ENCODE results near the gene SIRT3.
A peak's percentile ranks its signal among the peaks of the same experiment; 100 is the strongest.

Gene SIRT3

GRCh38 chr11:255816-256215 is 19.7 kb upstream of the SIRT3 start:
- H3K36me3 Mint-ChIP-seq (ENCODE audit: low read depth), result peaks cover 26% of the 10 kb centered on the region
- H3K4me1 Mint-ChIP-seq, result peaks cover 9% of the 10 kb centered on the region
- H3K4me3 Mint-ChIP-seq, result no peak overlapping the region
- peaks cover 4% of the 10 kb centered on the region for H3K9me3 Mint-ChIP-seq
- H3K27me3 Mint-ChIP-seq (ENCODE audit: low read depth, poor library complexity), result peaks cover 15% of the 10 kb centered on the region
- no peak for TF ChIP-seq CTCF (IDR thresholded peaks at IDR 0.05)
- DNase-seq, result no peak
- no peak overlapping the region for H3K27ac Mint-ChIP-seq

- DNase-seq, result no peak
- Mint-ChIP-seq H3K27me3 (ENCODE audit: low read depth, poor library complexity) (peaks cover 8% of the 10 kb centered on the region), H3K36me3 (ENCODE audit: low read depth) (peaks cover 26% of the 10 kb centered on the region), H3K4me3 (no peak overlapping the region), H3K4me1 (peaks cover 11% of the 10 kb centered on the region), H3K9me3 (no peaks in the 10 kb centered on the region), H3K27ac (no peak overlapping the region)
- no peak for TF ChIP-seq CTCF (IDR thresholded peaks at IDR 0.05)
Measured at GRCh38 chr11:255176-255575, 19.0 kb upstream of the SIRT3 start.

- peaks cover 7% of the 10 kb centered on the region for H3K27me3 Mint-ChIP-seq (ENCODE audit: low read depth, poor library complexity)
- peaks cover 32% of the 10 kb centered on the region for H3K36me3 Mint-ChIP-seq (ENCODE audit: low read depth)
- peak overlapping the region; percentile 93 for H3K27ac Mint-ChIP-seq
- H3K4me3 Mint-ChIP-seq, result no peak overlapping the region
- no peak for DNase-seq
- H3K4me1 Mint-ChIP-seq, result peaks cover 11% of the 10 kb centered on the region
- TF ChIP-seq CTCF (IDR thresholded peaks at IDR 0.05), result no peak
- no peaks in the 10 kb centered on the region for H3K9me3 Mint-ChIP-seq
Measured at GRCh38 chr11:253886-254270, 17.7 kb upstream of the SIRT3 start.

- TF ChIP-seq CTCF (IDR thresholded peaks at IDR 0.05), result no peak
- peaks cover 7% of the 10 kb centered on the region for H3K27me3 Mint-ChIP-seq (ENCODE audit: low read depth, poor library complexity)
- peaks cover 36% of the 10 kb centered on the region for H3K36me3 Mint-ChIP-seq (ENCODE audit: low read depth)
- no peak for DNase-seq
- peaks cover 11% of the 10 kb centered on the region for H3K4me1 Mint-ChIP-seq
- H3K4me3 Mint-ChIP-seq, result no peak overlapping the region
- peak overlapping the region; percentile 93 for H3K27ac Mint-ChIP-seq
- H3K9me3 Mint-ChIP-seq, result no peaks in the 10 kb centered on the region
Measured at GRCh38 chr11:253160-253885, 17.2 kb upstream of the SIRT3 start.

- DNase-seq, result no peak
- no peak overlapping the region for H3K27ac Mint-ChIP-seq
- H3K27me3 Mint-ChIP-seq (ENCODE audit: low read depth, poor library complexity), result peaks cover 2% of the 10 kb centered on the region
Measured at GRCh38 chr11:252666-253065, 16.5 kb upstream of the SIRT3 start.

More at GRCh38 chr11:252666-253065, 16.5 kb upstream of the SIRT3 start:
- Mint-ChIP-seq H3K9me3 (no peaks in the 10 kb centered on the region), H3K4me3 (no peak overlapping the region), H3K36me3 (ENCODE audit: low read depth) (peaks cover 43% of the 10 kb centered on the region), H3K4me1 (peaks cover 11% of the 10 kb centered on the region)
- TF ChIP-seq CTCF (IDR thresholded peaks at IDR 0.05), result no peak

Data from nephron progenitor cell (in vitro differentiated cells).